A549 (cell line): ENCODE results near the gene MORF4L1. TPM values are rescaled to one million over a fixed set of nuclear protein-coding genes. Genes with fewer than 3 reads are reported as not detected.

Experiments used
- ATAC-seq, 2 experiments: fragments of 200-7000 bp in 1 of 2; fragments of >200 bp in 1 of 2; cut with Nextera tagmentation in 1 of 2; cut with Tn5 transposase in 1 of 2; 3 replicates each; pipeline versions ENCODE4 v1.8.0 to v1.9.1; 2018 to 2020; ENCODE audit warnings: mild to moderate bottlenecking in 1 of 2, moderate library complexity in 1 of 2
- CTCF ChIA-PET: fragments of 300-600 bp; sonication (Branson Sonifier 250); formaldehyde crosslinking; extraction: SDS; loops from one replicate; lab custom pipeline; 2021; ENCODE audit warnings: antibody characterized with exemption, inconsistent platforms; lab: Yijun Ruan, JAX
- POLR2A ChIA-PET: fragments of 350-600 bp; formaldehyde crosslinking; extraction: SDS; loops from one replicate; lab custom pipeline; 2021; ENCODE audit warnings: antibody characterized with exemption, inconsistent platforms; lab: Yijun Ruan, JAX
- DNase-seq, 2 experiments: peaks; one replicate each; pipeline versions ENCODE4 v3.0.0 to v3.0.0-alpha.2; 2011 to 2016; ENCODE audit warnings: low read depth in 1 of 2, low spot score in 1 of 2
- FAIRE-seq: peaks from 2 replicates; lab custom pipeline; 2011; peaks lifted over from hg19 to GRCh38; lab: Jason Lieb, UNC
- H3K27ac ChIP-seq, 2 experiments: fragments of >200 bp; sonication (Bioruptor Twin); formaldehyde crosslinking; 3 replicates each; pipeline ENCODE4 v1.5.1; 2016 to 2017
- H3K4me1 ChIP-seq: fragments of >200 bp; sonication (Bioruptor Twin); formaldehyde crosslinking; 3 replicates; pipeline ENCODE4 v1.6.1; 2016
- H3K4me2 ChIP-seq: fragments of >200 bp; sonication (Bioruptor Twin); formaldehyde crosslinking; 3 replicates; pipeline ENCODE4 v1.6.1; 2016
- H3K4me3 ChIP-seq: fragments of >200 bp; sonication (Bioruptor Twin); formaldehyde crosslinking; 3 replicates; pipeline ENCODE4 v1.5.1; 2016
- H3K9me3 ChIP-seq: fragments of >200 bp; sonication (Bioruptor Twin); formaldehyde crosslinking; 3 replicates; pipeline ENCODE4 v1.6.1; 2016
- BCL3 ChIP-seq: fragments of >200 bp; sonication (Bioruptor Twin); formaldehyde crosslinking; IDR thresholded peaks from 3 replicates; pipeline ENCODE4 v1.6.1; 2016
- CBX2 ChIP-seq: fragments of 200-600 bp; sonication (generic); IDR thresholded peaks from 2 replicates; pipeline ENCODE4 v1.6.1; 2016; ENCODE audit warnings: low read depth, mild to moderate bottlenecking, borderline replicate concordance
- CHD2 ChIP-seq: fragments of 150-350 bp; IDR thresholded peaks from 2 replicates; pipeline ENCODE4 v1.6.1; 2014; ENCODE audit warnings: low read length; ENCODE audit not compliant: partially characterized antibody
- CTCF ChIP-seq: fragments of >200 bp; sonication (Bioruptor Twin); formaldehyde crosslinking; IDR thresholded peaks from 3 replicates; pipeline ENCODE4 v1.5.1; 2016
- EHMT2 ChIP-seq: fragments of 200-600 bp; sonication (generic); IDR thresholded peaks from 2 replicates; pipeline ENCODE4 v1.6.1; 2016; ENCODE audit warnings: antibody characterized with exemption, low read depth, mild to moderate bottlenecking, moderate library complexity
- EP300 ChIP-seq, 2 experiments: fragments of >200 bp; sonication (Bioruptor Twin); formaldehyde crosslinking; IDR thresholded peaks; 2 replicates in 1 of 2; 3 replicates in 1 of 2; pipeline ENCODE4 v1.6.1; 2016 to 2017
- ESRRA ChIP-seq: fragments of 150-350 bp; IDR thresholded peaks from 2 replicates; pipeline ENCODE4 v1.6.1; 2014; ENCODE audit warnings: mild to moderate bottlenecking, low read length, borderline replicate concordance
- FOSB ChIP-seq: fragments of 250-450 bp; sonication (Bioruptor Pico); IDR thresholded peaks from 2 replicates; pipeline ENCODE4 v1.5.0; 2020; ENCODE audit warnings: mild to moderate bottlenecking, moderate library complexity
- FOXS1 ChIP-seq: fragments of 250-450 bp; sonication (Bioruptor Pico); IDR thresholded peaks from 2 replicates; pipeline ENCODE4 v1.5.0; 2020; ENCODE audit warnings: mild to moderate bottlenecking, moderate library complexity
- HDAC2 ChIP-seq: fragments of 200-600 bp; sonication (generic); IDR thresholded peaks from 2 replicates; pipeline ENCODE4 v1.6.1; 2016
- HOXB13 ChIP-seq: fragments of 250-450 bp; sonication (Bioruptor Pico); IDR thresholded peaks from 2 replicates; pipeline ENCODE4 v1.5.0; 2020; ENCODE audit warnings: low read depth, mild to moderate bottlenecking, moderate library complexity
- JUN ChIP-seq, 2 experiments: fragments of >200 bp; sonication (Bioruptor Twin); formaldehyde crosslinking; IDR thresholded peaks; 2 replicates in 1 of 2; 3 replicates in 1 of 2; pipeline ENCODE4 v1.6.1; 2016 to 2017
- JUNB ChIP-seq: fragments of >200 bp; sonication (Bioruptor Twin); formaldehyde crosslinking; IDR thresholded peaks from 2 replicates; pipeline ENCODE4 v1.6.1; 2016
- MAFK ChIP-seq: fragments of 450-650 bp; IDR thresholded peaks from 2 replicates; pipeline ENCODE4 v1.6.1; 2014; ENCODE audit not compliant: partially characterized antibody
- MAX ChIP-seq: IDR thresholded peaks from 2 replicates; pipeline ENCODE4 v1.6.1; 2012
- MAZ ChIP-seq: fragments of 150-350 bp; IDR thresholded peaks from 2 replicates; pipeline ENCODE4 v1.6.1; 2014; ENCODE audit warnings: antibody characterized with exemption, low read depth, low read length, borderline replicate concordance
- MYC ChIP-seq: IDR thresholded peaks from 2 replicates; pipeline ENCODE4 v1.6.1; 2012; ENCODE audit warnings: mild to moderate bottlenecking, inconsistent platforms, low read length, improper control_type of control experiment, borderline replicate concordance
- NR3C1 ChIP-seq: fragments of >200 bp; sonication (Bioruptor Twin); formaldehyde crosslinking; IDR thresholded peaks from 3 replicates; pipeline ENCODE4 v1.6.1; 2017
- POLR2A ChIP-seq: IDR thresholded peaks from 2 replicates; pipeline ENCODE4 v1.6.1; 2012; ENCODE audit warnings: mild to moderate bottlenecking, low read length
- RCOR1 ChIP-seq: fragments of 150-350 bp; IDR thresholded peaks from 2 replicates; pipeline ENCODE4 v1.6.1; 2014; ENCODE audit warnings: antibody characterized with exemption, low read length, low read depth
- RFX5 ChIP-seq: fragments of 450-650 bp; IDR thresholded peaks from 2 replicates; pipeline ENCODE4 v1.7.1; 2014; ENCODE audit warnings: antibody characterized with exemption, mild to moderate bottlenecking, moderate library complexity
- SMC3 ChIP-seq: fragments of >200 bp; sonication (Bioruptor Twin); formaldehyde crosslinking; IDR thresholded peaks from 3 replicates; pipeline ENCODE4 v1.6.1; 2018; ENCODE audit warnings: inconsistent platforms
- TFCP2L1 ChIP-seq: fragments of 250-450 bp; sonication (Bioruptor Pico); IDR thresholded peaks from 2 replicates; pipeline ENCODE4 v1.5.0; 2021; ENCODE audit warnings: mild to moderate bottlenecking
- USF2 ChIP-seq: fragments of 450-650 bp; IDR thresholded peaks from 2 replicates; pipeline ENCODE4 v1.6.1; 2014; ENCODE audit warnings: antibody characterized with exemption
- ZFP36 ChIP-seq: fragments of 450-650 bp; IDR thresholded peaks from 2 replicates; pipeline ENCODE4 v1.6.1; 2014; ENCODE audit warnings: borderline replicate concordance; ENCODE audit not compliant: partially characterized antibody
- ZNF302 ChIP-seq: fragments of 250-450 bp; sonication (Bioruptor Pico); IDR thresholded peaks from 2 replicates; pipeline ENCODE4 v1.9.0; 2021; ENCODE audit warnings: inconsistent platforms, mild to moderate bottlenecking, moderate library complexity
- ZSCAN20 ChIP-seq: fragments of 250-450 bp; sonication (Bioruptor Pico); IDR thresholded peaks from 2 replicates; pipeline ENCODE4 v1.8.0; 2022; ENCODE audit warnings: mild to moderate bottlenecking, moderate library complexity
- WGBS: methylation state at CpG from one replicate; pipeline ENCODE4 v1.1.6; 2017; ENCODE audit errors: missing lambda C conversion rate; 5-methylcytosine and 5-hydroxymethylcytosine counted together
- polyA minus RNA-seq: library from RNA; depleted of rRNA, polyadenylated mRNA; stranded (reverse); fragments of >200 nt; gene quantifications from 2 replicates; pipeline ENCODE4 v1.2.3, GENCODE V29; 2011; rRNA and poly(A)+ RNA removed
- polyA plus RNA-seq, 4 experiments: library from polyadenylated mRNA; depleted of rRNA in 3 of 4; stranded (reverse); fragments of >200 nt; fragmentation: RNase III in 1 of 4; extraction: RNeasy Plus Mini Kit Qiagen cat#74134 plus additional on column Dnase treatment in 1 of 4; gene quantifications; 2 replicates in 3 of 4; 3 replicates in 1 of 4; pipeline ENCODE4 v1.2.3, GENCODE V29; 2011 to 2017

Gene MORF4L1
- polyA plus RNA-seq (2011; rRNA removed) (491 and 498 TPM in 2 replicates), polyA plus RNA-seq (2017; fragmentation: RNase III; extraction: RNeasy Plus Mini Kit Qiagen cat#74134 plus additional on column Dnase treatment) (914 to 927 TPM (median 924 TPM) in 3 replicates), polyA minus RNA-seq (61.8 and 62.4 TPM in 2 replicates)
- 148 and 172 TPM in 2 replicates for polyA plus RNA-seq (2012; cell fraction: cytosol; rRNA removed)
- 41.3 and 63.7 TPM in 2 replicates for polyA plus RNA-seq (2012; cell fraction: nucleus; rRNA removed)

- H3K4me1 ChIP-seq = peaks cover 30% of the 10 kb centered on the region
- DNase-seq = peak; percentile 89 to 97
- no peaks in the 10 kb centered on the region for H3K9me3 ChIP-seq
- CTCF ChIA-PET = interaction anchor here (0.6 to 3.3 kb wide), 10 partner anchors 9 to 111 kb away, joined by 3 to 25 read pairs (median 4); no protein-coding TSS in a partner anchor
- TF ChIP-seq HDAC2 (no peak), JUNB (no peak), MYC (peak; percentile 30; the same call in 1 of the 2 replicates), CBX2 (no peak), MAZ (0 out of 2 replicates have a peak, but pooled peaks have one; percentile 34), RCOR1 (no peak), ZFP36 (no peak), ZSCAN20 (CRISPR knock-in tag) (no peak), FOXS1 (no peak), FOSB (CRISPR knock-in tag) (no peak), TFCP2L1 (CRISPR knock-in tag) (no peak), SMC3 (no peak), RFX5 (no peak), CTCF (no peak), MAFK (no peak), CHD2 (peak; percentile 86), JUN (IDR thresholded peaks at IDR 0.05) (0 out of 5 replicates have a peak, but pooled peaks of 1 of the 2 experiments have one; percentile 60)
- no peak for FAIRE-seq
- POLR2A ChIA-PET = interaction anchor here (0.6 to 1.8 kb wide), 12 partner anchors 10 to 1074 kb away, joined by 3 to 23 read pairs (median 5); partner anchors contain the start of gene ADAMTS7
- H3K4me2 ChIP-seq = peak within 1 kb of the TSS; percentile 95
- 45% methylated on average over 19 of the region's 52 CpGs for WGBS
- H3K27ac ChIP-seq = peak within 1 kb of the TSS; percentile 94 to 100
- peak within 1 kb of the TSS; percentile 99 for H3K4me3 ChIP-seq
- ATAC-seq = peak; percentile 89 to 94
These were observed at the start of gene MORF4L1 for GRCh38 chr15:78872155-78872971. Gene MORF4L1 (plus strand): TSS chr15:78872890. CDS start chr15:78873018, 128 bp downstream.

GRCh38 chr15:78828920-78829319 is 43.8 kb upstream of the MORF4L1 start:
- 78% methylated on average over 2 of the region's 2 CpGs for WGBS
- no peaks in the 10 kb centered on the region for H3K9me3 ChIP-seq
- no peak overlapping the region for H3K4me2 ChIP-seq
- POLR2A ChIA-PET = no interaction called here
- no peaks in the 10 kb centered on the region for H3K4me1 ChIP-seq
- CTCF ChIA-PET = interaction anchor here (1.0 to 1.2 kb wide), 2 partner anchors 11 to 31 kb away, joined by 3 to 4 read pairs; no protein-coding TSS in a partner anchor
- ATAC-seq = no peak
- TF ChIP-seq FOSB (CRISPR knock-in tag) (no peak), HOXB13 (CRISPR knock-in tag) (no peak), CTCF (no peak), ZNF302 (no peak), MAX (no peak), MAFK (no peak), FOXS1 (no peak), ESRRA (no peak), HDAC2 (no peak), EP300 (IDR thresholded peaks at IDR 0.05) (no peak), EHMT2 (no peak), POLR2A (no peak), BCL3 (no peak), NR3C1 (no peak), USF2 (no peak)
- TF ChIP-seq, all 56 proteins: peak for 0
- FAIRE-seq (no peak), DNase-seq (no peak)
- Histone ChIP-seq H3K4me3 (no peak overlapping the region), H3K27ac (no peak overlapping the region)
